Neural progenitor cell (in vitro differentiated cells): Measurements from ENCODE around the gene MANBA. TPM values are rescaled to one million over a fixed set of nuclear protein-coding genes. Genes with fewer than 3 reads are reported as not detected.
A peak's percentile ranks its signal among the peaks of the same experiment; 100 is the strongest.

Experiments used
- DNase-seq: peaks from one replicate; pipeline ENCODE4 v3.0.0-alpha.2; 2016; ENCODE audit warnings: low spot score
- H2AFZ ChIP-seq: fragments of 200-600 bp; sonication (generic); replicated peaks from 2 replicates; pipeline ENCODE4 v1.6.1; 2016; ENCODE audit warnings: antibody characterized with exemption
- H3F3A ChIP-seq: fragments of 200-600 bp; sonication (generic); 2 replicates; pipeline ENCODE4 v1.6.1; 2016; ENCODE audit warnings: antibody characterized with exemption, low read depth
- H3K27ac ChIP-seq: fragments of 200-600 bp; sonication (generic); 2 replicates; pipeline ENCODE4 v1.5.1; 2016; ENCODE audit warnings: mild to moderate bottlenecking
- H3K27me3 ChIP-seq: fragments of 200-600 bp; sonication (generic); 2 replicates; pipeline ENCODE4 v1.6.1; 2016; ENCODE audit warnings: mild to moderate bottlenecking, moderate library complexity
- H3K36me3 ChIP-seq: fragments of 200-600 bp; sonication (generic); 2 replicates; pipeline ENCODE4 v1.5.1; 2016
- H3K4me1 ChIP-seq: fragments of 200-600 bp; sonication (generic); 2 replicates; pipeline ENCODE4 v1.6.1; 2016; ENCODE audit warnings: mixed run types
- H3K4me2 ChIP-seq: fragments of 200-600 bp; sonication (generic); 2 replicates; pipeline ENCODE4 v1.6.1; 2016
- H3K4me3 ChIP-seq: fragments of 200-600 bp; sonication (generic); 2 replicates; pipeline ENCODE4 v1.5.1; 2016
- H3K79me2 ChIP-seq: fragments of 200-600 bp; sonication (generic); 2 replicates; pipeline ENCODE4 v1.6.1; 2016; ENCODE audit warnings: low read depth
- H3K9ac ChIP-seq: fragments of 200-600 bp; sonication (generic); 2 replicates; pipeline ENCODE4 v1.6.1; 2016
- H3K9me3 ChIP-seq: fragments of 200-600 bp; sonication (generic); 2 replicates; pipeline ENCODE4 v1.5.1; 2016; ENCODE audit warnings: low read depth
- H4K20me1 ChIP-seq: fragments of 200-600 bp; sonication (generic); 2 replicates; pipeline ENCODE4 v1.6.1; 2016; ENCODE audit warnings: low read depth
- H3K27ac Mint-ChIP-seq: 3 replicates; pipeline ENCODE4 v1.8.0; 2021; ENCODE audit warnings: mixed read lengths
- H3K27me3 Mint-ChIP-seq: 2 replicates; pipeline ENCODE4 v1.8.0; 2022; ENCODE audit warnings: low read depth, mild to moderate bottlenecking, inconsistent platforms, moderate library complexity, mixed read lengths; ENCODE audit not compliant: insufficient read depth
- H3K36me3 Mint-ChIP-seq: 3 replicates; pipeline ENCODE4 v1.8.0; 2021; ENCODE audit warnings: mixed read lengths
- H3K4me1 Mint-ChIP-seq: 3 replicates; pipeline ENCODE4 v1.8.0; 2021; ENCODE audit warnings: mixed read lengths
- H3K4me3 Mint-ChIP-seq: 3 replicates; pipeline ENCODE4 v1.8.0; 2021; ENCODE audit warnings: mild to moderate bottlenecking, moderate library complexity, mixed read lengths
- H3K9me3 Mint-ChIP-seq: 3 replicates; pipeline ENCODE4 v1.8.0; 2020; ENCODE audit warnings: mixed read lengths
- CTCF ChIP-seq: fragments of 200-600 bp; sonication (generic); IDR thresholded peaks from 2 replicates; pipeline ENCODE4 v1.5.1; 2017; ENCODE audit warnings: antibody characterized with exemption, mild to moderate bottlenecking
- EZH2 ChIP-seq: fragments of 200-600 bp; sonication (generic); IDR thresholded peaks from 2 replicates; pipeline ENCODE4 v1.6.1; 2017; ENCODE audit warnings: antibody characterized with exemption, mild to moderate bottlenecking, moderate library complexity
- EZH2phosphoT487 ChIP-seq: fragments of 200-600 bp; sonication (generic); IDR thresholded peaks from 2 replicates; pipeline ENCODE4 v1.6.1; 2017; ENCODE audit warnings: antibody characterized with exemption
- total RNA-seq: library from RNA; depleted of rRNA; stranded (reverse); fragments of >200 nt; gene quantifications from 2 replicates; pipeline ENCODE4 v1.2.3, GENCODE V29; 2015; ENCODE audit warnings: low replicate concordance

MANBA gene
- 52.4 and 53.4 TPM in 2 replicates for total RNA-seq

GRCh38 chr4:102760645-102761295 lies at the start of gene MANBA:
TSS of gene MANBA (minus strand) at chr4:102760968. CDS start at chr4:102760894, 74 bp downstream.
- peaks cover 7% of the 10 kb centered on the region for H3K4me1 ChIP-seq
- H3K4me3 ChIP-seq: peak within 1 kb of the TSS; percentile 71
- H3K79me2 ChIP-seq: peaks cover 46% of the 10 kb centered on the region
- H3K9ac ChIP-seq: peak within 1 kb of the TSS; percentile 53
- H2AFZ ChIP-seq: peak within 1 kb of the TSS; percentile 99
- Mint-ChIP-seq H3K4me3 (peak within 1 kb of the TSS; percentile 99), H3K4me1 (peaks cover 21% of the 10 kb centered on the region), H3K27me3 (peaks cover 16% of the 10 kb centered on the region), H3K27ac (peak within 1 kb of the TSS; percentile 94), H3K36me3 (peaks cover 7% of the 10 kb centered on the region), H3K9me3 (peaks cover 2% of the 10 kb centered on the region)
- H3F3A ChIP-seq: peaks cover 20% of the 10 kb centered on the region
- no peaks in the 10 kb centered on the region for H3K9me3 ChIP-seq
- H3K27ac ChIP-seq: peak within 1 kb of the TSS; percentile 28
- H3K27me3 ChIP-seq: no peaks in the 10 kb centered on the region
- DNase-seq: peak; percentile 96
- no peaks in the 10 kb centered on the region for H3K36me3 ChIP-seq
- H4K20me1 ChIP-seq: peaks cover 7% of the 10 kb centered on the region
- TF ChIP-seq EZH2: no peak
- TF ChIP-seq CTCF: peak; percentile 3
- peak within 1 kb of the TSS; percentile 93 for H3K4me2 ChIP-seq

- TF ChIP-seq EZH2 (no peak), EZH2phosphoT487 (no peak), CTCF (no peak)
- Mint-ChIP-seq H3K4me1 (no peaks in the 10 kb centered on the region), H3K27ac (no peak overlapping the region), H3K4me3 (no peak overlapping the region), H3K27me3 (peaks cover 2% of the 10 kb centered on the region), H3K36me3 (peaks cover 45% of the 10 kb centered on the region), H3K9me3 (no peaks in the 10 kb centered on the region)
- Histone ChIP-seq H3K4me1 (peaks cover 33% of the 10 kb centered on the region), H3K27ac (no peak overlapping the region), H3K4me3 (no peak overlapping the region), H3K36me3 (peaks cover 18% of the 10 kb centered on the region), H3K9ac (no peak overlapping the region), H3K4me2 (no peak overlapping the region), H4K20me1 (peaks cover 99% of the 10 kb centered on the region), H2AFZ (no peak overlapping the region), H3F3A (no peaks in the 10 kb centered on the region), H3K9me3 (no peaks in the 10 kb centered on the region), H3K27me3 (no peaks in the 10 kb centered on the region), H3K79me2 (peaks cover 100% of the 10 kb centered on the region)
- no peak for DNase-seq
Observed at GRCh38 chr4:102809691-102810090, 48.9 kb upstream of the MANBA start.

- no peak overlapping the region for H3K4me2 ChIP-seq
- no peak overlapping the region for H3K4me3 ChIP-seq
- peaks cover 42% of the 10 kb centered on the region for H3K36me3 Mint-ChIP-seq
Observed at GRCh38 chr4:102809190-102809589, 48.4 kb upstream of the MANBA start.

More at GRCh38 chr4:102809190-102809589, 48.4 kb upstream of the MANBA start:
- no peak overlapping the region for H2AFZ ChIP-seq
- H3K36me3 ChIP-seq: peaks cover 18% of the 10 kb centered on the region
- no peaks in the 10 kb centered on the region for H3K9me3 ChIP-seq
- Mint-ChIP-seq H3K27ac (no peak overlapping the region), H3K4me1 (no peaks in the 10 kb centered on the region), H3K9me3 (no peaks in the 10 kb centered on the region), H3K4me3 (no peak overlapping the region), H3K27me3 (peaks cover 2% of the 10 kb centered on the region)
- peaks cover 31% of the 10 kb centered on the region for H3K4me1 ChIP-seq
- TF ChIP-seq EZH2 (no peak), EZH2phosphoT487 (no peak), CTCF (no peak)
- H4K20me1 ChIP-seq: peaks cover 99% of the 10 kb centered on the region
- peaks cover 100% of the 10 kb centered on the region for H3K79me2 ChIP-seq
- no peaks in the 10 kb centered on the region for H3K27me3 ChIP-seq
- no peak for DNase-seq
- H3K9ac ChIP-seq: no peak overlapping the region
- H3K27ac ChIP-seq: no peak overlapping the region
- no peaks in the 10 kb centered on the region for H3F3A ChIP-seq
